DLD1 (cell line): ENCODE data around the gene SLAMF1.
"Not testable (repeated sequence)": the region's sequence is repeated elsewhere in the genome, so short reads cannot be mapped to it uniquely, and the experiment has no call there.

Source experiments
- in situ Hi-C: cut with HindIII; loops from 2 replicates; pipeline ENCODE4 v1.10.0; 2017; ENCODE audit warnings: low sequenced_read_pairs

Gene SLAMF1

GRCh38 chr1:160641323-160642280, 5.2 kb downstream of the SLAMF1 start:
- in situ Hi-C loops = loop anchor here (10.0 kb wide), 1 partner anchor 537 kb away; no protein-coding TSS in a partner anchor

GRCh38 chr1:160640359-160641123, 6.3 kb downstream of the SLAMF1 start:
- in situ Hi-C loops = loop anchor here (10.0 kb wide), 1 partner anchor 536 kb away; no protein-coding TSS in a partner anchor

DNA sequence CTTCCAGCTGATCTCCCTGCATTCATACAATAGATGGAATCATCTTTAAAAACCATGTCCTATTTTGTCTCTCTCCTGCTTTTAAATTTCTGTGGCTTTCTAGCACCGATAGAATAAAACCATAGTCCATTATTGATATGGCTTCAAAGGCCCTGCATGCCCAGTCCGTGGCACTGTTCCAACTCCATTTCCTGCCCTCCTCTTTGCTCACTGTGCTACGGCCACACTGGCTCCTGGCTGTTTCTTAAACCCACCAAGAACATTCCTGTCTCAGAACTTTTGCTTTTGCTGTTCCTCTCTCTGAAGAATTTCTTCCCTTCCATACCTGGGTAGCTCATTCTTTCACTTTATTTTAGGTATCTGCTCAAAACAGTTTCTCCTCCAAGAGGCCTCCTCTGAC, 7.2 kb downstream of the SLAMF1 start:
- in situ Hi-C loops = loop anchor here (10.0 kb wide), 1 partner anchor 535 kb away; no protein-coding TSS in a partner anchor

GRCh38 chr1:160638926-160639325, 7.9 kb downstream of the SLAMF1 start:
- in situ Hi-C loops = no loop called here

DNA sequence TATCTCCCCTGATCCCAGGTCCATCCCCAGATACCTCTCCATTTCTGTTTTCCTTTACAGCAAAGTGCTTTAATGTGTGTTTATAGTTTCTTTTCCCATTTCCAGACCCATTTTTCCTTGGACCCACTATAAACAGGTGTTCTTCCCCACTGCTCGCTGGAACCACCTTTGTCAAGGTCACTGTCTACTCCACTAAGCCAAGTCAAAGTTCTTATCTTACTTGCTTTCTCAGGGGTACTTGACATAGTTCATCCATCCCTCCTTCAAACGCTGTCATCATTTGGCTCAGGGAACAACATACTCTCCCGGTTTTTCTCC, 8.3 kb downstream of the SLAMF1 start:
- in situ Hi-C loops = no loop called here

GRCh38 chr1:160637821-160638539, 8.9 kb downstream of the SLAMF1 start:
- in situ Hi-C loops = no loop called here

- in situ Hi-C loops = no loop called here
Observed at GRCh38 chr1:160637065-160637464, 9.8 kb downstream of the SLAMF1 start.

GRCh38 chr1:160636547-160636946, 10.3 kb downstream of the SLAMF1 start:
- in situ Hi-C loops = no loop called here

GRCh38 chr1:160636076-160636475, 10.8 kb downstream of the SLAMF1 start:
- in situ Hi-C loops = no loop called here

- in situ Hi-C loops = no loop called here
Observed at GRCh38 chr1:160634543-160635491, 12.0 kb downstream of the SLAMF1 start.

- in situ Hi-C loops = no loop called here
Observed at GRCh38 chr1:160633330-160633903, 13.4 kb downstream of the SLAMF1 start.

GRCh38 chr1:160631983-160632625, 14.7 kb downstream of the SLAMF1 start:
- in situ Hi-C loops = no loop called here

DNA sequence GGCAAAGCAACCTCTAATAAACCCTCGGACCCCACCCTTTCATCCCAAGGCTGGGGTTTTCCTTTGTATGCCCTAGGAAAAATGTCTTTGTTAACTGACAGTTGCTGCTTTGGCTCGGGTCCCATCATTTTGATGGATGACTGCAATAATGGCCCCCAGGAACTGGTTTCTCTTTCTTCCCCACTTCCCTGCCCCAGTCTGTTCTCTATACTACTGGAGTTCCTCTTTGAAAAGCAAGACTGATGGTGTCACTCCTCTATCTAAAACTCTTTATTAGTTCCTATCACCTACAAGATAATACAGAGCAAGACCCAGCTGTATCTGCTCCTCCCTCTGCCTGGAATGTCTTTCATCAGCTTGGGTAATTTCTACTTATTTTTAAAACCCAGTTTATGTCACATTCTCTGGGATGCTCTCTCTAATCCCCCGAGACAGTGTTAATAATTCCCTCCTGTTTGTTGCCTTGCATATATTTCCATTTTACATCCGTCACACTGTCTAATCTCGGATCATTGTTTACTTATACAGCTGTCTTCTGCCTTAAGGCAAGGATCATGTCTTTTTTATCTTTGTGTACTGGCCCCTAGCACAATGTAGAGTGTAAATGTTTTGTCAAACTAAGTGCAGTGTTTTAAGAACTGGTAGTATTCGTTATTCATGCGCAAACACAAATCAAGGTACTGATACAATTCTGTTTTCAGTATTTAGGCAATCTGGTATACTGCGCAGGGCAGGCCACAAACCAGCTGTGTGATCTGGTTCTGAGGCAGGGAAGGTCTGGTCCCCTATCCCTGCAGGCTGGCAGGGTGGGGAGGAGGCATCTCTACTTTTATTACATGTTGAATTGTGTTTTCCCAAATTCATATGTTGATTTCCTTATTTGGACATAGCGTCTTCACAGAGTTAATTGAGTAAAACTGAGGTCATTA, 16.1 kb downstream of the SLAMF1 start:
- in situ Hi-C loops = no loop called here

DNA sequence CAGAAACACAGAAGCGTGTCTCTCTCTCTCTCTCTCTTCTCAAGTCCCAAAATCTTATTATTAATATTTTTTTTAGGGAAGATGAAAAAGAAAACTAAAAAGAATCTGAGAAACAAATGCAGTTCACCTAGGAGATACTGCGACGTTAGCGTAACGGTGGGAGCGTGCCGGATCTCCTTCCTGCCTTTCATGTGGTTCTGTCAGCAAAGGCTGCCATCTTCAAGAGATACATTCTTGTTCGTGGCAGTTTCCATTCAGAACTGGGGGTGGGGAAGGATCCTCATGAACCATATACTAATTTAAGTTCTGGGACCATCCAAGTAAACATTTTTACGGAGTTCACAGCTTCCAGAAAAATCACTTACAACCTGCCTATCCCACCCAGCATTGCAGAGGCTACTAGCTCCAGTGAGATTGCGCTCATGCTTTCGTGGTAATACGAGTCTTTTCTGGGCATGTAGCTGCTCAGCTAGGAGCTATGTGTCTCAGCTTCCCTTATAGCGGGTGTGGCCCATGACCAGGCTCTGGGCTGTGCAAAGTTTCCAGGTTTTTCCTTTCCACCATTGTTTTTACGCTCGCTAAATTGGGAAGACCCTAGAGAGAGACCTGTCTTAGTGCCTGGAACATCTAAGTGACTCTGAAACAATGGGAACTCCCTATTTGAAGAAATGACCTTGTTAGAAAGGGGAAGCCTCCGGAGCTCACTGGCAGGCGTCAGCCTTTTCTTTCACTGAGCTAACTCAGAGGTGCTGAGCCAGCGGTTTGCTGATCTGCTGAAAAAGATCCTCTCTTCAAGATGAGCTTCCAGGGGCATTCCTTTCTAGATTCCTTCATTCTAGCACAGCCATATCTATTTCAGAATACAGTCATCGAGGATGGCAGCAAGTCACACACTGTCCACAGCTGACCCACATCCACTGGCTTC, 17.3 kb downstream of the SLAMF1 start:
- in situ Hi-C loops = no loop called here

- in situ Hi-C loops = no loop called here
Observed at GRCh38 chr1:160628799-160629263, 18.0 kb downstream of the SLAMF1 start.

GRCh38 chr1:160627677-160628289, 19.1 kb downstream of the SLAMF1 start:
- in situ Hi-C loops = not testable (repeated sequence)
